GM21367 (cell line): ENCODE measurements around the gene GALNT10.

Experiments
- ATAC-seq: cut with Tn5 transposase; IDR thresholded peaks from one replicate; pipeline ENCODE4 v1.9.1; 2021; ENCODE audit not compliant: unreplicated experiment

GALNT10 gene

GRCh38 chr5:154178661-154179060, 11.9 kb upstream of the GALNT10 start:
- no peak for ATAC-seq

DNA sequence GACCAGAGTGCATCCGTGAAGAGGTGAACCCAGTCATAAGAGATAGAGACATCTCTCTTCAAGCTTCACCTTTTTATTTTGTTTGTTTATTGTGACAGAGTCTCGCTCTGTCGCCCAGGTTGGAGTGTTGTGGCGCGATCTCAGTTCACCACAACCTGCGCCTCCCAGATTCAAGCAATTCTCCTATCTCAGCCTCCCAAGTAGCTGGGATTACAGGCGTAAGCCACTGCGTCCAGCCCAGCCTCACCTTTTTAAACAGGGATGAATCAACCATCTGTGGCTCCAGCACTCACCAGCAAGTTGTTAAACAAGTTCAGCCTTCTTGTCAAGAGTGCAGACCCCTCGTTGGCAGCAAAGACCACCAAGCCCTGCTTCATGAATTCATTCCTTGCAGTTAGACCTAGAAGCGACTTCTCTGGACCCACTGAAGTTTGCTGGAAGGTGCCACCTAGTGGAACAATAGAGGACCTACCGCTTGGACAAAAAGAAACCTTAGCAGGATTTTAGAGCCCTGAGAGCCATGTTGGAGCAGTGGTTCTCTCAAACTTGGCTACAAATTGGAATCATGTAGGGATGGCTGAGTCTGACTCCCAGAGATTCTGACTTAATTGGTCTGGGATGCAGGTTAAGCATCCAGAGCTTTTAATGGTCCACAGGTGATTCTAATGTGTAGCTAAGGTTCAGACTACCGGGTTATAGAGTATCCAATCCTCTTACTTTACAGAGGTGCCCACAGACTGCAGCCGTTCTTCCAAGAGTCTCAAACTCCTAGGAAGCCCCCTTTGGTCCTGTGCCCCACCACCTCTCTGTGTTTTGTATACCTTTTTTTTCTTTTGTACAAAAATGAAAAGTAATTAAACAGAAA, 10.5 kb upstream of the GALNT10 start:
- ATAC-seq, result peak; percentile 95

DNA sequence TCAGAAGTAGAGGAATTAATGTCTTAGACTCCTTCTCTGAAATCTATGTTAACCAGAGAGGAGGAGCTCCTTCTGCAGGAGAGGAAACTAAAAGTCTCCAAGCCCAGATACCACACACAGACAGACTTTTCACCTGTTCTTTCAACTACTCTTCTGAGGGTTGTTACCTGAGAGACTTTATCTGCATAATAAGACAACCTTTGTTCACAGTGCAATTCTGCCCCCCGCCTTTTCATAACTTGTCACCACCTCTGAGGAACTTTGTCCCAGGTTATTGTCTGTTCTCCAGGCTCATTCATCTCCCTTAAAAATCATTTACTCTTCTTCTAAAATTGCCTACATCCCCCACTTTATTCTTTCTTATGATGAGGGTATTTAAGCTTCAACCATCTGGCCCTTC, 9.4 kb upstream of the GALNT10 start:
- ATAC-seq, result no peak

DNA sequence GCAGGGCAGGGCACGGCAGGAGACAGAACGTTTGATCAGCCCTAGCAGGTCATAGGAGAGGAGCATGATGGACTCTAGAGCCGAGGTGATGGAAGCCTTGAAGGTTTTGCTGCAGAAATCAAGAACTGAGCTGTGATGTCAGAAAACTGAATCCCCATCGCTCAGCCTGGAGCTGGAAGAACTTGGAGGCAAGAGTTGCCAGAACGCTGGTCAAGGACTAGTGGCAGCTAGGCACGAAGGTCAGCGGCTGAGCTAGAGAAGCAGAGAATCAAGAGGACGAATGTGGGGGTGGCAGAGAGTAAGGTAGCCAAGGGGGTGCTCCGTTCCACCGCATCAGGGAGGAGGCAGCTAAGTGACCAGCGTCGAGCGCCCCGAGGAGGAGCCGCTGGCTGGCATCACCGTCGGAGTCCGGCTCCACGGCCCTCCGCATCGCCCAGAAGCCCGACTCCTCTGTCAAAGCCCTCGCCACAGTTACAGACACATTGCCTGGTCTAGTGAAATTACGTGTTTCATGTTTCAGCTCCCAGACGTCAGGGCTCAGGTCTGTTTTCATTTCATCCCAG, 1.2 kb upstream of the GALNT10 start:
- no peak for ATAC-seq

DNA sequence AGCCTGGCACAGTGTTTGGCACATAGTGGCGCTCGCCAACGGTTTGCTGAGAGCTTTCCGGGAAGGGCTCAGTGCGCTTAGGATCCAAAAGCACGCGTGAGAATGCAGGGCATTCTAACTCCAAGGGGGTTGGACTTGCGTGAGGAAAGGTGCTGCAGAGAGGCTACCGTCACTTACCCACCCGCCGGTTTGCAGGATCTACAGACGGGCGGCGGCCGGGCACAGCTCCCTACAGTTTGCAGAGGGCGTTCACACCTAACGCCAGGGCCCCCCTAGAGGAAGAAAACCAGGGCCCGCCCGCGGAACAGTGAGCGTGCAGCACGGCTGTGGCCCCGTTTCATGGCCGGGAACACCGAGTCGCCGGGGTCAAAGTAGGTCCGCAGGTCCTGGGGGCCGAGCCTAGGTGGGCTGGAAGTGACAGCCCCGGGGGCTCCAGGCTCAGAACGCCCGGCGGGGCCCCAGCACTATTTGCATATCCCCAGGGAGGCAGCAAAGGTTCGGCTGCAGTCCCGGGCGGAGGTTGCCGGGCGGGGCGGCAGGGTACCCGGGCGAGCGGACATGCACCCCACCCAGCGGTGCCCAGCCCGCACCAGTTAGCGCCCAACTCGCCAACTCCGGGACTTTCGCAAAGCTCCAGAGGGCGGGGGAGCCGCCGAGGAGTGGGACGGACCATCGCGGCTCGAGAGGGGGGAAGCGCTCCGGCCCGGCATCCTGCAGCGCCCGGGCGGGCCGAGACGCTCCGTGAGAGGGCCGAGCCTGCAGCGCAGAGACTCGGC, 526 bp upstream of the GALNT10 start:
- ATAC-seq, result peak; percentile 74

DNA sequence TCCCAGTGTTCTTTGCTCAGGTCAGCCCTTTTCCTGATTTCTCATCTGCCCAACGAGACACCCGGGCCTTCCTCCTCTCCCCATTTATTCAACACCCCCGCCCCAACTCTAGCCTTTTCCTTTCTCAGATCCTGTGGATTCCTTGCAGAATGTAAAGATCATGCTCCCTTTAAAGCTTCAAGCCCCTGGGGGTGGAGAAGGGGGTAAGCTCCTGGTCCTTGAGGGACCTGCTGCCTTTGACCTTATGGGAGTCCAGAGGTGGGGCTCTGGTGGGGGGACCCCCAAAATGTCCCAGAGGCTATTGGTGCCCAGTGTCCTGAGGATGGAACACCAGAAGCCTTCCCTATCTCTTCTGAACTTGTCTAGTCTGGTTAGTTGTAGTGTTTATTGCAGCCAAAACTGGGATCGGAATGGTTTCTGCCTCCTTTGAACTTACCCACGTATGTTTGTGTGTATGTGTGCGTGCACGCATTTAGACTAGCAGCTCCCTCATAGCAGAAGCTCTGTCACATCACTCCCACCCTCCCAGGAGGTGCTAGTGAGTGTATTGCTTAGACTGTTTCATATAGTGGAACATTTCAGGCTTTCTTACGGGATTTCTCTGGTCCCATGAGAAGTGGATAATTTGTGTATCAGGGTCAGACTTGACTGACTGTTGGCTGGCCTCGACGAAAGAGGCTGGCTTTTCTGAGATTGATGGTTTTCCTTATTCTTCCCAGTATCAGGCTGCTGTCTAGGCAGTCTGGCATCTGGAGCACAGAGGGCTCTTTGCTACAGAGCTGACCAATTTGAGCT, 1.1 kb downstream of the GALNT10 start:
- no peak for ATAC-seq

DNA sequence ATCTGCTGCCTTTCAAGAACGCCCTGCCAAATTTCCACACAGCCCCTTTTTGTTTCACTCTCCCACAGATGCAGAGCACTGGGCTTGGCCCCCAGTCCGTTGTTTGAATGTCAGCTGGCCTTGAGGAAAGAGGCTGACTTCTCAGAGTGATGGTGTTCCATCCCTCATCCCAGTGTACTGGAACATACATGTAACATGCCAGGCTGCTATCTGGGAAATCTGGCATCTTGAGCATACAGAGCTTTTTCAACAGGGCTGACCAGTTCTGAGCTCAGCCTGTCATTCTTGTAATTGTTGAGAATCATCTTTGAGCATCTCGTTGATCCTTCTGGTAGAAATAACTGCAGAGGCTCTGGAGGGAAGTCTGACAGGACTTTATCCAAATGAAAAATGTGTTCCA, 2.8 kb downstream of the GALNT10 start:
- no peak for ATAC-seq

- ATAC-seq, result no peak
Observed at GRCh38 chr5:154193701-154194121, 3.2 kb downstream of the GALNT10 start.

GRCh38 chr5:154194345-154195329, 4.1 kb downstream of the GALNT10 start:
- no peak for ATAC-seq

- ATAC-seq, result no peak
Observed at GRCh38 chr5:154196281-154196680, 5.7 kb downstream of the GALNT10 start.

DNA sequence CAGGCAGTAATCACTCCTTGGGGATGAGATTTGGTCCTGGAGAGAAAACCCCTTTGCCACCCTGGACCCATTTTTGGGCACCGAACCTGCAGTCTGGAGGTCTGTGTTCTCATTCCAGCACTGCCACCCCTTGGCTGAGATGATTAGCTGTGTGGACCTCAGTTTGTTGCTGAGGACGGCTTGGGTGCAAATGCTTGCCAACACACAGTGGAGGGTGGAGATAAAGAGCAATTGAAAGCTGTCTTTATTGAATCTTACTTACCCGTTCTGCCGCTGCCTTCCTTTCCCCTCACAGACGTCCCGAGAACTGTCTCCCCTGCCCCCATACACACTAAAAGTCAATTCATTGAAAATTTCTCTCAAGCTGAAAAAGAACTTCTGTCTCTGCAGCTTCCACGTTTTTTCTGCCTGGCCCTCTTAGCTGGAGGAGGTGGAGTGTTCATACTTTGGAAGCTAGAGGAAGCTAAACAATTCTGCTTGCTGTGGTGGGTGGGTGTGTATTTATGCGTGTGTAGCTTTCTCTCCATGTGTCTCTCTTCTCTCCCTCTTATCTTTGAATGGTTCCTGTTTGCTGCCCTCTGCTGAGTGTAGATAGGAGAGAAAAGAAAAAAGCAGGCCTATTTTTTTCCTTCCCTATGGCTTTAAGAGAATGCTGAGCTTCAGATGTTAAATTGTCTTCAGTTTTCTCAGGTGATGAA, 6.6 kb downstream of the GALNT10 start:
- no peak for ATAC-seq

DNA sequence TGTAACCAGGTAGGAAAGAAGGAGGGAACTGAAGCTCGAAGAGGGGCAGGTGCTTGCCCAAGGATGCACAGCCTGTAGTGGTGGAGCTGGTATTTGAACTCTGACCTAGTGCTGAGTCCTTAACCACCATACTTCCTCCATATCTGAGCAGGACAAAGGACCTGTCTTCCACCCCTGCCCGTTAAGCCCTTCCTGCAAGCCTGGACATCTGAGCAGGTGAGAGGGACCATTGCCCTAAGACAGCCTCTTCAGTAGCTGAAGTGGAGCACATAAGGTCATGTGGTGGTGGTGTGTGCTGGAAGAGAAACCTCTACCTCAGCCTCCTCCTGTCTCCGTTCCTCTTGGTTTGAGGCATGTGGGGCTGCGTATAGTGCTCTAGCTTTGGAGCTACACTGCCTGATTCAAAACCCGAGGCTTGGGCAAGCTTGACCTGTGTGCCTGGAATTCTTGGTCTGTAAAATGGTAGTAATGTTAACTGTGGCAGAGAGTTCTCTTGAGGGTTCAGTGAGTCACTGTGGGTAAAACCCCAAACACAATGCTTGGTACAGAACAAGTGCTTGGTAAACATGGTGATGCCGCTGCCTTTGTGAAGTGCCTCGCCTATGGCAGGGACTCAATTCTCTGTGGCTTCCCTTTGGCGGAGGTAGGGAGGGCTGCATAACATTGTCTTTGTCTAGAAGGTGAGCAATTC, 7.4 kb downstream of the GALNT10 start:
- ATAC-seq, result peak; percentile 37

- ATAC-seq, result no peak
Observed at GRCh38 chr5:154198611-154199230, 8.2 kb downstream of the GALNT10 start.

- no peak for ATAC-seq
Observed at GRCh38 chr5:154199263-154199662, 8.7 kb downstream of the GALNT10 start.

- ATAC-seq, result no peak
Observed at GRCh38 chr5:154199671-154200220, 9.2 kb downstream of the GALNT10 start.

GRCh38 chr5:154200221-154200620, 9.7 kb downstream of the GALNT10 start:
- ATAC-seq, result no peak

- ATAC-seq, result no peak
Observed at GRCh38 chr5:154201108-154201769, 10.7 kb downstream of the GALNT10 start.
